IMR-90 (cell line): ENCODE data around the gene NPAS3.

Experiments used
- CTCF ChIP-seq: conservative IDR thresholded peaks from 2 replicates; pipeline ENCODE4 v1.5.1; 2012; ENCODE audit warnings: mild to moderate bottlenecking, low read depth, low read length, improper control_type of control experiment
- FOS ChIP-seq: fragments of 150-350 bp; IDR thresholded peaks from 2 replicates; pipeline ENCODE4 v1.6.1; 2016; ENCODE audit warnings: low read depth, low read length
- POLR2A ChIP-seq: IDR thresholded peaks from 2 replicates; pipeline ENCODE4 v1.6.1; 2012; ENCODE audit warnings: mild to moderate bottlenecking, low read depth, low read length
- RFX5 ChIP-seq: IDR thresholded peaks from 2 replicates; pipeline ENCODE4 v1.8.0; 2012; ENCODE audit warnings: low read depth, mild to moderate bottlenecking, low read length, moderate library complexity

- TF ChIP-seq CTCF (no peak), RFX5 (no peak), POLR2A (no peak), FOS (no peak)
Observed at GRCh38 chr14:33693237-33693636, 754.6 kb downstream of the NPAS3 start.
